ENCODE results near the gene SHISA9. TPM values are rescaled to one million over a fixed set of nuclear protein-coding genes. Genes with fewer than 3 reads are reported as not detected.

The SHISA9 gene
- total and polyA plus RNA-seq, 12 donors: 0.04 to 0.96 (median 0.13) TPM; not detected in 3

- Histone ChIP-seq H3K9me3 (no peaks in the 10 kb centered on the region), H3K4me3 (peak overlapping the region in 2 of 10 donors; percentile 17 to 22), H3K27me3 (peaks cover 5 to 96% (median 93%) of the 10 kb centered on the region in 7 donors), H3K4me1 (peaks cover 0 to 31% (median 5%) of the 10 kb centered on the region in 9 donors), H3K27ac (no peak overlapping the region), H3K36me3 (no peaks in the 10 kb centered on the region)
- intact Hi-C loops (cut with DNase I): no loop called here
- ATAC-seq (no peak), DNase-seq (no peak)
- no peak for TF ChIP-seq CTCF (IDR thresholded peaks at IDR 0.05)
- 0 to 2% methylated on average over 31 to 34 of the region's 34 CpGs for WGBS, 2 donors
Observed at GRCh38 chr16:12901204-12901596, 198 bp upstream of the SHISA9 start.

GRCh38 chr16:12902511-12903372 is 1.3 kb downstream of the SHISA9 start:
- intact Hi-C loops (cut with DNase I): no loop called here
- TF ChIP-seq CTCF (IDR thresholded peaks at IDR 0.05): no peak

GRCh38 chr16:12903407-12904328 is 2.3 kb downstream of the SHISA9 start:
- H3K36me3 ChIP-seq: no peaks in the 10 kb centered on the region
- H3K27me3 ChIP-seq: peaks cover 5 to 92% (median 78%) of the 10 kb centered on the region in 7 donors
- H3K4me3 ChIP-seq: peak overlapping the region in 7 of 10 donors; percentile 3 to 38 (median 31)
- no peaks in the 10 kb centered on the region for H3K9me3 ChIP-seq
- H3K4me1 ChIP-seq: peaks cover 0 to 31% (median 5%) of the 10 kb centered on the region in 9 donors
- TF ChIP-seq CTCF (IDR thresholded peaks at IDR 0.05): no peak
- DNase-seq (no peak), ATAC-seq (no peak)
- H3K27ac ChIP-seq: no peak overlapping the region
- intact Hi-C loops (cut with DNase I): no loop called here
- 1 to 4% methylated on average over 38 of the region's 38 CpGs for WGBS, 2 donors

More at GRCh38 chr16:12902511-12903372, 1.3 kb downstream of the SHISA9 start:
- no peak for ATAC-seq
- Histone ChIP-seq H3K27me3 (peaks cover 5 to 90% (median 86%) of the 10 kb centered on the region in 7 donors), H3K4me3 (peak overlapping the region in 9 of 10 donors; percentile 3 to 38 (median 29)), H3K36me3 (no peaks in the 10 kb centered on the region), H3K27ac (no peak overlapping the region), H3K4me1 (peaks cover 0 to 31% (median 5%) of the 10 kb centered on the region in 9 donors), H3K9me3 (no peaks in the 10 kb centered on the region)
- DNase-seq: no peak
- WGBS, 2 donors: 1% methylated on average over 55 of the region's 55 CpGs

- 18 to 21% methylated on average over 7 of the region's 7 CpGs for WGBS, 2 donors
- Histone ChIP-seq H3K4me1 (peaks cover 0 to 31% (median 5%) of the 10 kb centered on the region in 9 donors), H3K4me3 (no peak overlapping the region), H3K27ac (no peak overlapping the region), H3K36me3 (no peaks in the 10 kb centered on the region), H3K27me3 (peaks cover 5 to 92% (median 74%) of the 10 kb centered on the region in 7 donors), H3K9me3 (no peaks in the 10 kb centered on the region)
- TF ChIP-seq CTCF (IDR thresholded peaks at IDR 0.05): no peak
- intact Hi-C loops (cut with DNase I): no loop called here
- no peak for ATAC-seq
- DNase-seq: no peak
Observed at GRCh38 chr16:12904329-12904671, 2.9 kb downstream of the SHISA9 start.

All from heart right ventricle (tissue), 16 donors.